GM21447 (cell line): ENCODE data around the gene WDR1.

Source experiments
- ATAC-seq: cut with Tn5 transposase; IDR thresholded peaks from one replicate; pipeline ENCODE4 v1.9.1; 2021; ENCODE audit not compliant: unreplicated experiment

The WDR1 gene

DNA sequence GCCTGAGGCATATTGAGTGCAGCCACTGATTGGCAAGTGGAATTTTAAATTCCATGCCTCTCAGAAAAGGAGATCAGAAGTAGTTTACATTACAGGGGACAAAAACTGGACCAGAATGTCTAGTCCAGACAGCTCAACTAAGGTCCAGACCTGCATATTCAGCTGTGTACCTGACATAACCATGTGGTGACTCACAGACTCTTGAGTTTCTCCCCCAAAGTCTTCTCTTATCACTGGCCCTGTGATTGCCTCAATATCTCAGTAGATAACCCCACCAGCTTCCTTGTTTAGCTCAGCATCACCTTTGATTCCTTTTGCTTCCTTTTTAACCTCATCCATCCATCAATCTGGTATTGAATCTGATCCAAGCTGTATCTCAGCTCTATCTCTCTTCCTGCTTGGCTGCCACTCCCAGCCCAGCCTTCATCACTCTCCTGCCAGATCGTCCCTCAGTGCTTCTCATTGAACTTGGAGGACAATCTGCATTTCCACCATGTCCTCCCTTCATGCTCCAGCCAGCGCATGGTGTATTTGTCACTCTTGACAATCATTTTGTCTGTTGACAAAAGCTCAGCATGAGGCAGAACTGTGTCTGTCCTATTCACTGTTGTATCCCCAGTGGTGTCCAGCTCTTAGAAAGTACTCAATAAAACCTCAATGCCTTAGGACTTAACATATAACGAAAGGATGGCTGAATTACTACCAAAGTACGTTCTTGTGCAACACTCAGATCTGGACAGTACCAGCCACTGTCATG is 67.5 kb downstream of the WDR1 start:
- no peak for ATAC-seq

DNA sequence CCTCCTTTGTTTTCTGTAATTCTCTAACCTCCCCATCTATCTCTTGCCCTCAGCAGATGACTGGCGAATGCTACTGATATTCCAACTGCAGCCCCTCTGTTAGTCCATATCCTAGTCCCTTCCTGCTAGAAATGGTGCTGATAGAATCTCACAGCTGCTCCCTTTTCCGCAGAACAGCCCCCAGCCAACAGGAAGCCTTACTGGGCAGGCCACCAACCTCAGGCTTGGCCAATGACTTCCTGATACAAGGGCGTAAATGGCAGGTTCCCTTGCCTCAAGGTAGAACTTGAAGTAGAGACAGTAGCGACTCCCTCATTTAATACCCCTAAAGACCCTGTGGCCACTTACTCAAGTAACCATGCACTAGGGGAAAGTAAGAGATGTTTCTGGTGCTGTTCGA is 68.6 kb downstream of the WDR1 start:
- ATAC-seq, result no peak

DNA sequence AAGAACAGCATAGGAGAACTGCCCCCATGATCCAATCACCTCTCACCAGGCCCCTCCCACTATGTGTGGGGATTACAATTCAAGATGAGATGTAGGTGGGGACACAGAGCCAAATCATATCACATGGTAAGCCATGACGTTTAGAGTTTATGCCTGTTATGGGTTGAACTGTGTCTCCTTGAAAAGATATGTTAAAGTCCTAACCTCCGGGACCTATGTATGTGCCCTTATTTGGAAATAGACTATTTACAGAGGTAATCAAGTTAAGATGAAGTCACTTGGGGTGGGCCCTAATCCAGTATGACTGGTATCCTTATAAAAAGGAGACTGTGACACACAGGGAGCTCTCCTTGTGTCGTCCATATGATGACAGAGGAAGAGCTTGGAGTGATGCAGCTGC is 70.1 kb downstream of the WDR1 start:
- ATAC-seq, result no peak

DNA sequence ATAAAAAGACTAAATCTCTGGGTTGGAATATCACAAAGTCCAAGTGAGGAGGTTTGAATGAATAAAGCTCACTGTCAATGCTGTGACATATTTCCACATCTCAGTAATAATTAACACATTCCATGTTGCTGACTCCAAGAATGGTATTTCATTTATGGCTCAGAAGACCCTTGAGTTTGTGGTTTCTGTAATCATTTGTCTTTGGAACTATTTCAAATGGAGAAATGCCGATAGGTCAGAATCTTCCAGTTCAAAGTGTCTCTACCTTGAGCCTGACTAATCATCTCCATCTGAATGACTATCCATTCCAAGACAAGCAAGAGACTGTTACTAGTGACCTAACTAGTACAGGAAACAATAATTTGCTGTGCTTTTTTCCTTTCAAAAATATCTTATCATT is 71.1 kb downstream of the WDR1 start:
- ATAC-seq, result no peak

DNA sequence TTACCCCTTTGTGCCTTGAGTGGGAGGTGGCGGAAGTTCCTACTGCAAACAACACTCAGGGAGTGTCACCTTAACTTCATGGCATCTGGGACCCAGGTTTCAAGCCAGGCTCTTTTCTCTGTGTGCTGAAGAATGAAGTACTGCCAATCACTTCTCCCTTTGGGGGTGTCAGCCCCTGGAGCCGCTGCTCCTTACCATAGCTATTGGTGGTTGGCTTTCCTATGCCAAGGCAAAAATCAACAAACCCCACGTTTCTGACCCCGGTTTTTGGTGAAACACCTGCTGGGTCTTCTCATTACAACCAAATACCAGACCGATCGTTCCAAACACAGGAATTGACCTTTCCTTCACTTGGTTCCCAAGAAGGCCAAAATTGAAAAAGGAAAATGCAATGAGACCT is 75.6 kb downstream of the WDR1 start:
- ATAC-seq, result no peak

DNA sequence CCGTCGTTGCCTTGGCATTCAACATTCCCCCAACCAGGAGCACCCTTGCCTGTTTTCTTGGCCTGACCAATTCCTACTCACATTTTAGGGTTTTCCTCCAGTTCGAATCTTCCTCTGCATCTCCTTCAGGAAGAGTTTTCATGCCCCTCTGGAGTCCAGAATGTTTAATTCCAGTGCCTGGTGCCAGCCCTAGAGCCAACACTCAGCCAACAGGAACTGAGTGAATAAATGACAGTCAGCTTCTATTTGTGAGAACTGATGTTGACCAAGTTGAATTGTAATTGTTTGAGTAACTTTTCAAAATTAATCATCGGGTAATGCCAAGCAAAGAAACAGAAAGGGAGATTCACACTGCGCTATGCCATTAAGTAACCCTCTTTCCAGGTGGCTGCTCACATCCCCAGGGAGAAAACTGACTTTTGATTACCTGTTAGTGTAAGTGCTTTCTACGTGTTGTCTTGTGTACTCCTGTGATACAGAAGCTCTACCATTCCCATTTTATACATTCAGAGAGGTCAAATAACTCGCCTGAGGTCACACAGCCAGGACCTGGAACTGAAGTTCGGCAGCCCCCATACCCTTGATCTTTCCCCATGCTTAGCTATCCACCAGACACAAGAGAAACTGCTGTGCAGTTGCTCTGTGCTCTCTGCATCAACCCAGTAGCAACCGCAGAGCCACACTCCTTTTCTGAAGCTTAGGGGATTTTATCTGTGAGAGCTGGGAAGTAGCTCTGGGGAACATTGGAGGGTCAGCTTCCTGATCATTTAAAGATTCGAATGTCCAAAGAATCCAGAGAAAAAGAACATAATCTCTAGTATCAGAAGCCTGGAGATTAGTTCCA is 76.3 kb downstream of the WDR1 start:
- ATAC-seq, result no peak

DNA sequence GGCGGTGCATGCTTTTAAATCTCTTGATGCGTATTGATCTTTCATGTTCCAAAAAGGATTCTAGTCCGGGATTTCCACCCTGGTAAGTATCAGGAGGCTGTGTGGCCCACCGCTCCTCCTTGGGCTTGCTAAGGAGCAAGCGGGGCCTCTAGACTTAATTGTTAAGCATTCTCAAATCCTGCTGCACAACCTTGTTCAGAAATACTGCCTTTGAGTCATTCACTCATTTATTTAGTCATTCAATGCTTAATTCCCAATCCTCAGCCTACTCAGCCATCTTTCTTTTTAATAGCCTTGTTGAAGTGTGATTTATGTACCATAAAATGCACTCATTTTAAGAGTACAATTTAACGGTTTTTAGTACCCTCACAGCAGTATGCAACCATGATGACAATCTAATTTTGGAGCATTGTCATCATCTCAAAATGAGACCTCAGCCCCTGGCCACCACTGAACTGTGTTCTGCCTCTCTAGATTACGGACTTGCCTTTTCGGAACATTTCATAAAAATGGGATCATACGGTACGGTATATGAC is 79.7 kb downstream of the WDR1 start:
- ATAC-seq, result no peak

DNA sequence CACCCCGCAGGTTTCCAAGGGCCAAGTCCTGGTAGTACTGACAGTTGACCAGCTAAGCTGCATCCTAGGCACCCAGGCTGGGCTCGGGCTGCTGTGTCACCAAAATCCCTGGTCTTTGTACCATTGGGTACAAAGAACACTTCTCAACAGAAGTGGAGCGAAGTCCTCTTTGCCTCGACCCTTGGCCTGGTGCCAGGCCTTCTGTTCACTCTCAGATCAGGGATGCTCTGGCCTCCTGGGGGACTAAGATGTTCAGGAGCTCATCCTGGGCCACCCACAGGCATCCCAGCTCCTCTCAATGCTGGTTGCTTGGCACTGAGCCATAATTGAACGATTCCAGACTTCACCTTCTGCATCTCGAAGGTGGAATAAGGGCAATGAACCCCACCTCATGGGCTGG is 81.5 kb downstream of the WDR1 start:
- no peak for ATAC-seq

DNA sequence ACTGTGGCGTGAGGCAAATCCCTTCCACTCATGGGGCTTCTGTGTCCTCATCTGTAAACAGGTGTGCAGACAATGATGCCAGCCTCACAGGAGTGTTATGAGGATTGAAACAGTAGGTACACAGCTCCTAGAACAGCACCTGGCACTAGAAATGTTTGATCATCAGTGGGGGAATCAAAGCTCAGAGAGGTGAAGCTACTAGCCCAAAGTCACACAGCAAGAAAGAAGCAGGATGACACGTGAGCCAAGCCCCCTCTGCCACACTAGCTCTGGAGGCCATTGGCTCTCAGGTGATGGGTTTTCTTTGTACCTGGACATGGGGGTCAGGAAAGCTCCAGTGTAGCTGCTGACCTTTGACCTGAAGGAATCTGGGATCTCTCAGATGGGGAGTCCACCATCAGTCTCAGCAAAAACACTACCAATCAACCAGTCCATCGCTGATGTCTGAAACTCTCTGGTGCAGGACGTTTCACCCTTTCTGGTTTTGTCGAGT is 81.9 kb downstream of the WDR1 start:
- ATAC-seq, result no peak

DNA sequence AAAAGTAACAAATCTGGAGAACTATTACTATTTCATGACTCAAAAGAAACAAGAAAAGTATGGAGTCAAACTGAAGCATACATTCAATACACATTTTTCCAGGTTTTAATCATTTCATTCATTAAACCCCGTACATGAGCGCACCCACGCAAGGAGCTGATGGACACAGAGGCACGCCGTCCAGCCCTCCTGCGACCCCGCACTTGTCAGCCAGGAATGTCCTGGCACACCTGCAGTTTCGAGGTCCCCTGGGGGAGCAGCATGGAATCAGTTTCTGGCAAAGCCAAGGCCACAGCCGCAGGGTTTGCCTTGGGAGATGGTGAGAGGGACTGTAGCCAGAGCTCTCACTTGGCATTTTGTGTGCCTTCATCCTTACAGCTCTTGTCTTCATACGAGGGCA is 82.5 kb downstream of the WDR1 start:
- ATAC-seq, result no peak

DNA sequence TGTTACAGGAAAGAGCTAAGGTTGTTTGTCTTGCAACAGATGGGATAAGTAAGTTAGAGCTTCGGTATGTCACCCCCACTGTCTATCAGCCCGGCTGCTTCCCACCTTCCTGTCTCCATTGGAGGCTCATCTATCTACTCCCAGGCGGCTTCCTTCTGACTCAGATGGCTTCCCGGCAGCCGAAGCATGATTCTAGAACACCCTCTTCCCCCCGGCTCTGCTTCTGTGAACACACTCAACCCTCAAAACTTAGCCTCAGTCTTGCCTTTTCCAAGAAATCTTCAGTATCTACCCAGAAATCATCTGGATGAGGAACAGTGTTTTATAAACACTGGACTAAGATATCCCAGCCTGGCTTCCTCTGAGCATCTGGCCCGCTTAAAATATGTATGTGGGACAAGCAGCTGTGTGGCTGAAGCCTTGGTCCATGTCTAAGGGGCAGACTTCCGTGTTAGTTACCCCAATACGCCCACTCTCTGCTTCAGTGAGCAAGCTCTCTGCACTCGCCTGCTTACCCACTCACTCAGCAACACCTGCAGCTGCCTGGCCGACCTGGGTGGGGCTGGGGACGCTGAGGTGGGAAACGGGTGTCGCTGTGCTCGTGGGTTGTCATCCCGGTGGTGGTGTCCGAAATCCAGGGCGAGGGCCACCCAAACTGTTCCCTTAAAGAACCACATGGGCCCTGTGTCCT is 83.3 kb downstream of the WDR1 start:
- no peak for ATAC-seq

DNA sequence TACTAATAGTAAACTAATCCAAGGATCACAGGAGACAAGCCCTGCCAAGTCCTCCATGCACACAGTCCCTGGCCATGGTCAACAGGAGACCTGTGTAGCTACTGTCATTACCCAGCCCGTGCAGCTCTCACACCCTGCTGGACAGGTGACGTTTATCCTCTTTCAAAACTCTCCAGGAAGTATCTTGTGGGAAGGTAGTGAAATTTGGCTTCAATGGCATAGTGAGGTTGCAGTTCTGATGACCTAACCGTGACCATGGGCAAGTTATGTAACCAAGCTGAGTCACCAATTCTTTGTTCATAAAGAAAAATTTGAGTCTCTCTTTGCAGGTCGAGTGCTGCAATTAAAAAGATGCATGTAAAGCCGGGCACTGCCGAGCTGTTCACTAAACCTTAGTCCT is 84.0 kb downstream of the WDR1 start:
- ATAC-seq, result no peak

DNA sequence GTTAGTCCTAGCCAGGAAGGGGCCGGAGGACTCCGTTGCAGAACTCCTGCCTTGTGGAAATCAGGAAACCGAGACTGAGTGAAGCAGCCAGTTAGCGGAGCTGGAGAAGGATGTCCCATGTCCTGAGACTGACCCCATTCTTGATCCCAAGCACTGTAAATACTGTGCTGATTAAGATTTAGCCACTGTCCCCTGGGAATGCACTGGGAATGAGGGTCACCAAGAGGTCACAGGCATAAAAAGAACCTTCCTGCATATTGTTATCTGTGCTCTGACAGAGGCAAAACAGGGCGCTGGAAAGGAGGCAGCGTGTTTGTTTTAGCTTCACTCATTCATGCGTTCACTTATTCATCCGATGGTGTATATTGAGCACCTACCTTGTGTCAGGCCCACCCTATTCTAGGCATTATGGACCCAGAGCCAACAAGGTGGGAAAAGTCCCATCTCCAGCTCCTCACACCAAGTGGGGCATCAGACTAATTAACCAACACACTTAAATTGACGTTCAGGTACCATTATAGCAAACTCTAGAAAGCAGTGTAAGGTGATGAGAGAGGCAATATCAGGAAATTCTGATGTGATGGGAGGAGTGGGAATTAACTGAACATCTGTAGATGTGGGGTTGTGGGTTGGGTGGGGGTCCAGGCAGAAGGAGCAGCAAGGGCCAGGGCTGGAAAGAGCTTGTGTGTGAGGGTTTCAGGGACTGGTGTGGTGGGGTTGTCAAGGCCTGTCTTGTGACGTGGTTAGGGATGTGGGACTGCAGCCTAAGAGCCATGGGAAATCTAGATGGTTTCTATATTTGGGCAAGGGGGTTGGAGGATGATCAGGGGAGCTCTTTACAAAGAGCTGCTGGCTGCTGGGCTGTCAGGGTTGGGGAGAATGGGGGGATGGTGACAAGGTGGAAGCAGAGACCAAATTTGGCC is 84.7 kb downstream of the WDR1 start:
- no peak for ATAC-seq

DNA sequence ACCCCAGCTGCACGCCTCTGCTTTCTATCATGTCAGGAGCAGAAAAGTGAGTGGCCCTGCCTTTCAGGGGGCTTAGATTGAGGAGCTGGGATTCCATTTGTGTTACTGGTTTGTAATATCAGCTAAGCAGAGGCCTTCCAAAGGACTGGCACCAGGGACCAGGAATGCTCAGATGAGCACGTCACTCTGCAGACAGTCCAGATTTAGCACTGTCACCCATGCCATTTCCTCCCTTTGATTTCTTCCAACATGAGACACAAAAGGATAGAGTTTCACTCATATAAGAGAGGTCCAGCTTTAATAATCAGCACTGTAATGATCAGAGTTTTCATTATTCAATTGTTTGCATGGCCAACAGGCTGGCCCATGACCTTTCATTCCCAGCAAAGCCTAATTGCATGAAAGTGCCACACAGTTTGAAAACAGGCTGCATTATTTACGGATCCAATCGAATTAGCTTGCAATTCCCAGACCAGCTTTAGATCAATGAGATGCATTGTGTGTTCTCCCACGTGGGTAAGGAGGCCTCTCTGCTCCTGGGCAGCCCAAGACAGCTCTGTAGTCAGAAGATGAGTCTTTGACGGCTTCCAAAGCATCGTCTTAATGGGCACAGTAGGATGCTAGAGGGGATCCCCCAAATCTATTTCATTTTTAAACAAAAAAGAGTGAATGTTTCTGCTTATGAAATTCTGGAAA is 85.5 kb downstream of the WDR1 start:
- ATAC-seq, result no peak

DNA sequence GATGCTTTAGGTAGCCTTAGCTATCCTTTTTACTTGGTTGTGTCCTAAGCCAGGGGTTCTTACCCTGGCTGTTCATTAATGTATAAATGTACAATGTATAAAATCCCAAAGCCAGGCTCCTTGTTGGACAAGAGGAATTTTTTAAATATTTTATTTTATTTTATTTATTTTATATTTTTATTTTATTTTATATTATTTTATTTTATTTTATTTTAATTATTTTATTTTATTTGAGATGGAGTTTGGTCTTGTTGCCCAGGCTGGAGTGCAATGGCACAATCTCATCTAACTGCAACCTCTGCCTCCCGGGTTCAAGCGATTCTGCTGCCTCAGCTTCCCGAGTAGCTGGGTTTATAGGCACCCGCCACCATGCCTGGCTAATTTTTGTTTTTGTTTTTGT is 87.2 kb downstream of the WDR1 start:
- ATAC-seq, result no peak

DNA sequence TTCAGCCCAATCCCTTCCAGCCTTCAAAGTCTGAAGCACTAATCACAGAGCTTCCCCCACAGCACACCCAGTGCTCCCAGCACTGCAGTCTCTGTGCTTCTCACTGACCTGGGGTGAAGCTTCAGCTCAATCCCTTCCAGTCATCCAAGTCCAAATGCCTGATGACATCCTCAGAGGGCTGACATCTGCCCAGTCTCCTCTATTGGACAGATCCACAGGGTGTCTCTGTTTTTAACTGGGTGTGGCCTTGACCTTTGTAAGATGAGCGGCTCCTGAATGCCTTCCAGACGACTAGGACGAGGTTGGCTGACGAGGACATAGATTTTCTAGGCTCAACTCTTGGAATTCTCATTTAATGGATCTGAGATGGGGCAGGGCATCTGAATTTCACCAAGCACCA is 87.7 kb downstream of the WDR1 start:
- ATAC-seq, result no peak

DNA sequence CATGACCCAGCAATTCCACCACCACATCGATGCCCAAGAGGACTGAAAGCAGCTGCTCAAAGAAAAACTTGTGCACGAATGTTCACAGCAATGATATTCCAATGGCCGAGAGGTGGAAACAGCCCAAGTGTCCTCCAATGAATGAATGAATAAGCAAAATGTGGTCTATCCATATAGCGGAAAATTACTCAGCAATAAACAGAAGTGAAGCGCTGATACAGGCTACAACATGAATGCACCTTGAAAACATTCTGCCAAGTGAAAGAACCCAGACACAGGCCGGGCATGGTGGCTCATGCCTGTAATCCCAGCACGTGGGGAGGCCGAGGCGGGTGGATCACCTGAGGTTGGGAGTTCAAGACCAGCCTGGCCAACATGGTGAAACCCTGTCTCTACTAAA is 90.1 kb downstream of the WDR1 start:
- ATAC-seq, result no peak

DNA sequence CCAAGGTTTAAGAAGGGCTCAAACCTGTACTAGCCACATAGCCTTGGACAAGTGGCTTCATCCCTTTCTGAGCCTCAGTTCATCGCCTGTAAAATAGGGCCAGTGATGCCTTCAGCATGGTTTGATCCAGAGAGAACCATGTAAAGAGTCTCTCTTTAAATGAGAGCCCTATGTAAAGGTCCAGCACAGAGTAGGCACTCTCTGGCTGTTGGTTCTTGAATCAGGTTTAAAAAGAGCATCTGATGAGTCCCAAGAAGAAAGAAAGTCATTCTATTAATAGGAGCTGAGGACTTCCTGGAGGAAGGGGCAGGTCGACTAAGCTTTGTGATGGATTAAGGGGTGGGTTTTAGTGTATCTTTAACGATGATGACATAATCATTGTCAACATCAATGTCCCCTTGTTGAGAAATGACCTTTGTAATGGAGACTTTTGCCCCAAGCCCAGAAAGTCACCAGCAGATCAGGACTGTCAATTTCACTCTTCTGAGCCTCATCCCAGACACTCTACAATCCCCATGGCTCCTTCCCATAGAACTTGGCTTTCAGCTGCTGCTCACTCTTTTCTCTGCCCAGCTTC is 91.3 kb downstream of the WDR1 start:
- no peak for ATAC-seq
